Stimulated activated CD8-positive, alpha-beta memory T cell treated with anti-CD3 and anti-CD28 coated beads, Interleukin-4, amount 100 ng/mL, for 4 hours (primary cell): Measurements from ENCODE around the gene PERCC1.
A peak's percentile ranks its signal among the peaks of the same experiment; 100 is the strongest.
"Not testable (repeated sequence)": the region's sequence is repeated elsewhere in the genome, so short reads cannot be mapped to it uniquely, and the experiment has no call there.

Source experiments
- DNase-seq, 2 donors: peaks; one replicate each; pipeline ENCODE4 v3.0.0-alpha.2; 2020; ENCODE audit warnings: low read depth in 2 of 2, low spot score in 1 of 2

Gene PERCC1

GRCh38 chr16:1466054-1466453 lies 35.2 kb downstream of the PERCC1 start:
- no peak for DNase-seq

DNA sequence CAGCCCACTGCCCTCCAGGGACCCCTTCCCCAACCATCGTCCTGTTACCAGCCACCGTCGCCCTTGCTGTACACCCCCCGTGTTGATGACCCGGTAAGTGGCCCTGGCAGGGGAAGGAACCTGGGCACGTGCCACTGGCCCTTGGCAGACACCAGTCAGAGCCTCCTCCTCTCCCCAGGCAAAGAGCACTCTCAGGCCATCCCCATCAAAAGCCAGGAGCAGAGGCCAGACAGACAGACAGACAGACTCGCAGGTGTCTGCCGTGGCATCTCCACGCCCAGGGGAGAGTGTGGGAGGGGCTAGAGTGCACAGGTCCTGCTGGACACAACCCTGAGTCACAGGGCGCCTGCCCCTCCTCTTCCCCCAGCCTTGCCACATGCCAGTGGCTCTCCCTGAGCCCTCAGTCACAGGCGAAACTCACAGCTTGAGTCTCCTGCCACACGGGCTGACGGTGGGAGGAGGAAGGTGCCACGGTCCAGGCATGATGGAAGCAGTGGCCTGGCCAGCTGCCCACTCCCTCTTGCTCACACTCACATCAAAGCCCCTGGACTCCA lies 36.2 kb downstream of the PERCC1 start:
- no peak for DNase-seq

- no peak for DNase-seq
These were observed 37.5 kb downstream of the PERCC1 start for GRCh38 chr16:1468426-1468810.

DNA sequence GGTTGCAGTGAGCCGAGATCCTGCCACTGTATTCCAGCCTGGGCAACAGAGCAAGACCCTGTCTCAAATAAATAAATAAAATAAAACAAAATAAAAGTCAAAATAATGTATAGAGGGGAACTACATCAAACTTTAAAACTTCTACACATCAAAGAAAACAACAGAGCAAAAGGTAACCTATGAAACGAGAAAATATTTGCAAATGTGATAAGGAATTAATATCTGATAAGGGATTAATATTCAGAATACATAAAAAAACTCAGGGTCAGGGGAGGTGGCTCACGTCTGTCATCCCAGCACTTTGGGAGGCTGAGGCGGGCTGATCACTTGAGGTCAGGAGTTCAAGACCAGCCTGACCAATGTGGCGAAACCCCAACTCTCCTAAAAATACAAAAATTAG lies 38.3 kb downstream of the PERCC1 start:
- not testable (repeated sequence) for DNase-seq

DNA sequence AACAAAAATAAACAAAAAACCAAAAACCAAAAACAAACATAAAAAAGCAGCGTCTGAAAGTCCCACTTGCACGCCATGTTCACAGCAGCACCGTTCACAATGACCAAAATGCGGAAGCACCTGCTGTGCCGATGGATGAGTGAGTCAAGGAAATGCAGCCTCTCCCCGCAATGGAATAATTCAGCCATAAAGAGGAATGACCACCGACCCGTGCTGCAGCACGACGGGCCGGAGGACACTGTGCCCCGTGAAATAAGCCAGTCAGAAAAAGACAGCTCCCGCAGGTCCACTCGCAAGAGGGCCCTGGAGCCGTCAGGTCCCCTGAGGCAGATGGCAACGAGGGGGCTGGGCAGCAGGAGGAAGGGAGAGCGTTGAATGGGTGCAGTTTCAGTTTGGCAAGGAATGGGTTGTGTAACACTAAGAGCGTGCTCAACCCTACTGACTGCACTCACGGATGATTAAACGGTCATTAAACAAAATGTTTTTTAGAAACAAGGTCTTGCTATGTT lies 38.9 kb downstream of the PERCC1 start:
- DNase-seq = no peak

GRCh38 chr16:1470481-1471251 lies 39.8 kb downstream of the PERCC1 start:
- no peak for DNase-seq

DNA sequence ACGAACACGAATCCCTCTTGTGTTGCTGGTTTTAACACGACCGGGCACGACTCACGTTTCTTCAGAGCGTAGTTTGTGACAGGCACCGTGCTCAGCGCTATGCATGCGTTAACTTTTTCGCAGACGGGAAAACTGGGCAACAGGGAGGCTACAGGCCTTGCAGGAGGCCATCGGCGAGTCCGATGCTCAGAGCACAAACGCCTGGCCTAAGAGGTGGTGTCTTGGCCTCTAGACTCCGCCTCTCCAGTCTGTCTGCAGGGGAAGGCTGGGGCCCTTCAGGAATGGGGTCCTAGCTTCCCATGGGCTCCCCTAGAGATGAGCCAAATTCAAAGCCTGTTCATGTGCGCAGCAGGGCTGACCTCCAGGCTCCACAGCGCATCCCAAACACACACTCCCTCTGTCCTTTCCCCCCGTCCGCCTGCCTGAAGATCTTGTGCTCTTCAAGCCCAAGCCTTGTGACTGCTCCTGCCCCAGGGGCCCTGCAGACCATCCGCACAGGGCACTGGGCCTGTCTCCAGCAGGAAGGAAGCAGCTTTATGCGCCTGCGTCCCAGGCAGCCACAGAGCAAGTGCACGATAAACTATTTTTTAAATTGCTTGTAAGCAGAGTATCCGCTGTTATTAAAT lies 40.8 kb downstream of the PERCC1 start:
- no peak for DNase-seq

GRCh38 chr16:1472974-1473373 lies 42.1 kb downstream of the PERCC1 start:
- no peak for DNase-seq

- no peak for DNase-seq
These were observed 43.4 kb downstream of the PERCC1 start for GRCh38 chr16:1474082-1474795.

DNA sequence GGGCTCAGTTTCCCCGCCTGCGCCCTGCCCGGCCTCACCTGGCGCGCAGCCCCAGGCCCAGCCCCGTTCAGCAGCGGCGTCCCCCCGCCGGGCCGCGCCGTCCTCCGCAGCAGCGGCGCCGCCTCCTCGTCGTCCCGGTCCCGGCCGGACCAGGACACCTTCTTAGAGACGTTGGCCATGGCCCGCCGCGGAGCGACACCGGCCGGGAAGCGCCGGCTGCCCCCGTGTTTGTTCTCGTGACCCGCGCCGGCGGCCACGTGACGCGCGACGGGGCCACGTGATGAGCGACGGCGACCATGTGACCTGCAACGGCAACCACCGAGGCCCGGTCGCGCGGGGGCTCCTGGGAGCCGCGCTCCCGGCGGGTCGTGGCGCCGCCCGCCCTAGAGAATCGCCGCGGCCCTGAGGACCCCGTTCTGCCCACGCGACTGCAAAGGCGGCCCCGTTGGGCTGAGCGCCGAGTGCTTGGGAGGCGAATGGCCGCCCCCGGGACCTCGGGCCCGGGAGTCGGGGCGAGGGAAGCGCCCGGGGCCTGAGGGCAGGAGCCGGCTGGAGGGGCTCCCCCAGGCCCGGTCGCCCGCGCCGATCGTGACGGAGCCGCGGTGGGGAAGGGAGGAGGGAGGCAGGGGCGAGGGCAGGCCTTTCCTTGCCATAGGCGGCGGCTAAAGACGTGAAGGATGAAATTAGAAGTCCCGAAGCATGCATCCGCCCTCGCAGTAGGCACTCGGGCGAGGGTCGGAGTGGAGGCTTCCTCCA lies 44.1 kb downstream of the PERCC1 start, which contains the start of gene CLCN7:
TSS of gene CLCN7 (minus strand) at position 233 of the 756 bp plus-strand sequence. CDS start at position 179, 54 bp downstream.
- peak; percentile 66 to 76 for DNase-seq

DNA sequence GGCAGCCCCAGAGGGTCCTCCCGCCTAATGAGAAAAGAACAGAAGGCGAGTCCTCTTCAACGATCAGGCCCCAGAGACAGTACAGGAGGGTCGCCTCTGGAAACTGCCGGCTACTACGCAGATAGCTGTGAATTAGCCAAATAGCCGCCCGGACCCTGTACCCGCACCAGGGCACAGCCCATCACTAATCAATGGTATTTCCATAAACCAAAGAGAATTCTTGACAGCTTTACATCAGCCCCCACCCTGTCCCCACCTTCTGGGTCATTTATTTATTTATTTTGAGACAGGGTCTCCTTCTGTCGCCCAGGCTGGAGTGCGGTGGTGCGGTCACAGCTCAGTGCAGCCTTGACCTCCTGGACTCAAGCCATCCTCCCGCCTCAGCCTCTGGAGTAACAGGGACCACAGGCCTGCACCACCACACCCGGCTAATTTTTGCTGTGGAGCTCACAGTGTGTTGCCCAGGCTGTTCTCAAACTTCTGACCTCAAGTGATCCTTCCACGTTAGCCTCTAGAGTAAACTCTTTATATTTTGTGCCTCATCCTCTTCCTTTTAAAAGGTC lies 44.8 kb downstream of the PERCC1 start:
- no peak for DNase-seq

GRCh38 chr16:1477033-1477432 lies 46.2 kb downstream of the PERCC1 start:
- no peak for DNase-seq

GRCh38 chr16:1478937-1479336 lies 48.1 kb downstream of the PERCC1 start:
- DNase-seq = not testable (repeated sequence)

- no peak for DNase-seq
These were observed 51.3 kb downstream of the PERCC1 start for GRCh38 chr16:1481906-1482835.
